Amygdala (tissue), 56 donors: Measurements from ENCODE around the gene PLCH1.

Experiments
- DNase-seq, 56 donors: peaks; one replicate each; lab custom pipeline; 2025; lab: John Stamatoyannopoulos, UW

The PLCH1 gene

GRCh38 chr3:155747286-155747945, 2.5 kb upstream of the PLCH1 start:
- no peak for DNase-seq

GRCh38 chr3:155746703-155747102, 1.8 kb upstream of the PLCH1 start:
- no peak for DNase-seq

GRCh38 chr3:155745795-155746550, 1.1 kb upstream of the PLCH1 start:
- peak in 14 of 56 donors; percentile 2 to 38 (median 12) for DNase-seq

DNA sequence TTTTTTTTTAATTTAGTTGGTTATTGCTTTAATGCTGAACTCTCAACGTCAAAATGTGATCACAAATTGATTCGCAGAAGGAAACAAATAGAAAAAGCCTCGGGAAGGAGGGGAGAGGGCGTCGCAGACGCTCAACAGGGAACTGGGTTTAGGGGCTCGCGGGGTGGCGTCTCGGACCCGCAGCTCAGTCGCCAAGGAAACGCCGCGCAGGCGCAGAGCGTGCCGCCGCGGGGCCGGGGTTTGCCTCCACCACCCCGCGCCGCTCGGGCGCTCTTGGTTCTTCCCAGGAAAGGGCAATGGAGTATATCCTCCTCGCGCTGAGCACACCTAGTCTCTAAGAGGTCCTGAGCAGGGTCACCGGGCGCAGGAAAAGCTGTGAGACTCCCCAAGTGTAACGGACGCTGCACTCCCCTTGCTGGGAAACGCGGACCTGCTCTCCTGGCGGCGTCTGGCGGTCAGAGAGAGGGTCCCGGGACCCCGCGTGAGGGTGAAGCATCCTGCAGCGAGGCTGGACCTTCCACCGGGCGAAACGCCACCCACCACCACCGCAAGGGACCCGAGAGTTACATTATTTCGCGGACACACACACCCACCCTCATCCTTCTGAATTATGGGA, 753 bp downstream of the PLCH1 start:
- peak in 32 of 56 donors; percentile 3 to 71 (median 32) for DNase-seq

GRCh38 chr3:155743606-155744005, 1.3 kb downstream of the PLCH1 start:
- no peak for DNase-seq

- DNase-seq = no peak
Measured at GRCh38 chr3:155742349-155742965, 2.4 kb downstream of the PLCH1 start.

DNA sequence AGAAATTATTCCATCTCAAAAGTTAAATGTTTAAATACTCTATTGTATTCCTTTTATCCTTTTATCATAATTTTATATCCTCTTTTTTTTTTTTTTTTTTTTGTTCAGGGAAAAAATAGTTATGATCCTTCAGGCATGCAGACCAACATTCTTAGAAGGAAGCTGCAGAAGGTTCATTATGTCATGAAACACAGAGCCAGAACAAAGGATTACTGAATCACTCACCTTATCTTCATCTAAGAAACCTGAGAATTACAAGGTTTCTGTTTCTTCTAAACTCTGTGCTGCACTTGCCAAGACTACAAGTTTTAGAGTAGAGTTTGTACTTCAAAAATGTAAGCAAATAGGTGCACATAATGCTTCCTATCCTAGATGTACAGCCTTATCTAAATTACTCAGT, 3.3 kb downstream of the PLCH1 start:
- no peak for DNase-seq

DNA sequence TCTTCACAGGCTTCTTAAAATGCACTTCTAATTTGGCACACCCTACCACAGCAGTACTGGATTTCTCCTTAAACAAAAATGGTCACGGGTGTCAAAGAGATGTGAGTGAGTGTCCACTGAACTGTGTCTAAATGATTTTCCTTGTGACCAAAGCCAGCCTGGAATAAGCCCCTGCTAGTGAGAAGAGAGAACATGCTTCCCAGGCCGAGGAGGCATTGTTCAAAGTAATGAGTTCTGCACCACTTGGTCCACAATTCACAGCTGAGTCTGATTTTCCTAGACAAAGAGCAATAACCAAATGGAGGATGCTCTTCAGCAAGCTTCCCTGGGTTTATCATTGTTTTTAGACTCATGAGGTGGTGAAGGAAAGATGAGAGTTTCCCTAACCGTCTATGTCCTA, 3.8 kb downstream of the PLCH1 start:
- DNase-seq = no peak

GRCh38 chr3:155739154-155739553, 5.7 kb downstream of the PLCH1 start:
- no peak for DNase-seq

DNA sequence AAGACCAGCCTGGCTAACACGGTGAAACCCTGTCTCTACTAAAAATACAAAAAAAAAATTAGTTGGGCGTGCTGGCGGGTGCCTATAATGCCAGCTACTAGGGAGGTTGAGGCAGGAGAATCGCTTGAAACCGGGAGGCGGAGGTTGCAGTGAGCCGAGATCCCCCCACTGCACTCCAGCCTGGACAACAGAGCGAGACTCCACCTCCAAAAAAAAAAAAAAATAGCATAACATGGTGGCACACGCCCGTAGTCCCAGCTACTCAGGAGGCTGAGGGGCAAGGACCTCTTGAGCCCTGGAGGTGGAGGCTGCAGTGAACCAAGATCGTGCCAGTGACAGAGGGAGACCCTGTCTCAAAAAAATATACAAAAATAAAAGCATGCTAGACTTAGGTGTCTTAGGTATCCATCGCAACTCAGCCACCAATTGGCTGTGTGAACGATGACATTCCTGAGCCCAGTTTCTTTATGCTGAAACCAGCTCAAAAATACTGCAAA, 6.2 kb downstream of the PLCH1 start:
- no peak for DNase-seq

- no peak for DNase-seq
Measured at GRCh38 chr3:155737844-155738460, 6.9 kb downstream of the PLCH1 start.

- no peak for DNase-seq
Measured at GRCh38 chr3:155736381-155736780, 8.5 kb downstream of the PLCH1 start.

GRCh38 chr3:155730843-155731242, 14.0 kb downstream of the PLCH1 start:
- DNase-seq = no peak

GRCh38 chr3:155727836-155728235, 17.0 kb downstream of the PLCH1 start:
- DNase-seq = no peak

DNA sequence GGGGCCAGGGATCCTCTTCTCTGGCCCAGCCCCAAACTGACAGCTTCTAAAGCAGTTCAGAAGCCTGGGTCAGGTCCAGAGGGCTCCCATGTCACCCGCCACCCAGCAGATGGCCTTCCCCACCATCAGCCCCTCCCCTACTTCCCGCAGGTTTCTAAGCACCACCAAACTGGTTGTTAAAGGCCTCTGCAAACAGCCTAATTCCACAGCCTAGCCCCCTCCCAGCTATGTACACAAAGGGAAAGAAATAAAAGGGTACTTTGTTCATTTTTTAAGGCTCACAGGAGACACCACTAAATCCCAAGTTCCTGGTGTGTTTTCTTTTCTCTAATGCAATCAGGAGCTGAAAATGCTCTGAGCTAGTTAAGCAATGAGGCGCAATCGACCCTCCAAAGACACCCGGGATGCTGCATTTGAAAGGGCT, 30.6 kb downstream of the PLCH1 start:
- DNase-seq = peak in 1 of 56 donors; percentile 9

- DNase-seq = no peak
Measured at GRCh38 chr3:155712008-155712407, 32.9 kb downstream of the PLCH1 start.

- peak in 11 of 56 donors; percentile 4 to 24 (median 15) for DNase-seq
Measured at GRCh38 chr3:155704771-155705559, 39.9 kb downstream of the PLCH1 start.

- peak in 3 of 56 donors; percentile 5 to 31 (median 8) for DNase-seq
Measured at GRCh38 chr3:155704061-155704460, 40.8 kb downstream of the PLCH1 start.

- no peak for DNase-seq
Measured at GRCh38 chr3:155702745-155703591, 41.9 kb downstream of the PLCH1 start.
